Measurements from ENCODE around the gene NDUFAF5.
"Not testable (repeated sequence)": the region's sequence is repeated elsewhere in the genome, so short reads cannot be mapped to it uniquely, and the experiment has no call there.

Gene NDUFAF5

DNA sequence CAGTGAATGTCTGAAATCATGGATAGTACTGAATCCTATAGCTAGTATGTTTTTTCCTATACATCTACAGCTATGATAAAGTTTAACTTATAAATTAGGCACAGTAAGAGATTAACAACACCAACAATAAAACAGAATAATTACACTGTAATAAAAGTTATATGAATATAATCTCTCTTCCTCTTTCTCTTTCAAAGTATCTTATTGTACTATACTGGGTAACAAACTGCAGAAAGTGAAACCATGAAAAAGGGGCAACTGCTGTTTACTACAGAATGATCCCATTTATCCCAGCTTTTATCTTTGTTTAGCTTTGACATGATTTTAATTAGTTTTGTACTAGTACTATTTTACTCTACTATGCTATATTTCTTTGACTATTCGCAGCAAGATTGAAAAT lies 25.9 kb upstream of the NDUFAF5 start:
- TF ChIP-seq, protein P1, sequence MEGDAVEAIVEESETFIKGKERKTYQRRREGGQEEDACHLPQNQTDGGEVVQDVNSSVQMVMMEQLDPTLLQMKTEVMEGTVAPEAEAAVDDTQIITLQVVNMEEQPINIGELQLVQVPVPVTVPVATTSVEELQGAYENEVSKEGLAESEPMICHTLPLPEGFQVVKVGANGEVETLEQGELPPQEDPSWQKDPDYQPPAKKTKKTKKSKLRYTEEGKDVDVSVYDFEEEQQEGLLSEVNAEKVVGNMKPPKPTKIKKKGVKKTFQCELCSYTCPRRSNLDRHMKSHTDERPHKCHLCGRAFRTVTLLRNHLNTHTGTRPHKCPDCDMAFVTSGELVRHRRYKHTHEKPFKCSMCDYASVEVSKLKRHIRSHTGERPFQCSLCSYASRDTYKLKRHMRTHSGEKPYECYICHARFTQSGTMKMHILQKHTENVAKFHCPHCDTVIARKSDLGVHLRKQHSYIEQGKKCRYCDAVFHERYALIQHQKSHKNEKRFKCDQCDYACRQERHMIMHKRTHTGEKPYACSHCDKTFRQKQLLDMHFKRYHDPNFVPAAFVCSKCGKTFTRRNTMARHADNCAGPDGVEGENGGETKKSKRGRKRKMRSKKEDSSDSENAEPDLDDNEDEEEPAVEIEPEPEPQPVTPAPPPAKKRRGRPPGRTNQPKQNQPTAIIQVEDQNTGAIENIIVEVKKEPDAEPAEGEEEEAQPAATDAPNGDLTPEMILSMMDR (IDR thresholded peaks at IDR 0.05; ENCODE audit: borderline replicate concordance, control extremely low read depth, extremely low read depth, insufficient read depth, missing control alignments): no peak
- no peak for DNase-seq (ENCODE audit: low spot score)
- in situ Hi-C loops (cut with MboI; ENCODE audit: low sequenced_read_pairs, unreplicated experiment): no loop called here

GRCh38 chr20:13760451-13760946 lies 24.3 kb upstream of the NDUFAF5 start:
- in situ Hi-C loops (cut with MboI; ENCODE audit: low sequenced_read_pairs, unreplicated experiment); DNase-seq (ENCODE audit: low spot score): not testable (repeated sequence)

DNA sequence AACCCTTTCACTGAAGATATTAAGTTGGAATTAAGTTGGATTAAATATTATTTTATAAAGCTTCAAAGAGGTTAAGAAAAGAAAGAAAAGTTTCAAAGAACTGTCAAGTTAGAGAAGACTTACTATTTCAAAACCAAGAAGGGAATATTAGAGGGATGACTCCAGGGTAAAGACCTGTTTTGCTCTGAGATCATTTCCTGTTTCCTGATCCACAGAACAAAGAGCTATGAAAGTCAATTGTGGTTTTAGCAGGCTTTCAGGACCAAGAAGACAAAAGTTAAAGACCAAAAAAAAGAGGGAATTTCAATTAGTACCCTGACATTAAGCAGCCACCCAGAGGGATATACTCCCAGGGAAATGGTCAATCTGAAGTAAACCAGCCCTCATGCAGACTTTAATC lies 19.5 kb upstream of the NDUFAF5 start:
- TF ChIP-seq, protein P1 (IDR thresholded peaks at IDR 0.05; ENCODE audit: borderline replicate concordance, control extremely low read depth, extremely low read depth, insufficient read depth, missing control alignments): no peak
- no peak for DNase-seq (ENCODE audit: low spot score)
- in situ Hi-C loops (cut with MboI; ENCODE audit: low sequenced_read_pairs, unreplicated experiment): no loop called here

- in situ Hi-C loops (cut with MboI; ENCODE audit: low sequenced_read_pairs, unreplicated experiment): no loop called here
- DNase-seq (ENCODE audit: low spot score): no peak
- TF ChIP-seq, protein P1 (IDR thresholded peaks at IDR 0.05; ENCODE audit: borderline replicate concordance, control extremely low read depth, extremely low read depth, insufficient read depth, missing control alignments): no peak
Observed at GRCh38 chr20:13765868-13766416, 18.9 kb upstream of the NDUFAF5 start.

DNA sequence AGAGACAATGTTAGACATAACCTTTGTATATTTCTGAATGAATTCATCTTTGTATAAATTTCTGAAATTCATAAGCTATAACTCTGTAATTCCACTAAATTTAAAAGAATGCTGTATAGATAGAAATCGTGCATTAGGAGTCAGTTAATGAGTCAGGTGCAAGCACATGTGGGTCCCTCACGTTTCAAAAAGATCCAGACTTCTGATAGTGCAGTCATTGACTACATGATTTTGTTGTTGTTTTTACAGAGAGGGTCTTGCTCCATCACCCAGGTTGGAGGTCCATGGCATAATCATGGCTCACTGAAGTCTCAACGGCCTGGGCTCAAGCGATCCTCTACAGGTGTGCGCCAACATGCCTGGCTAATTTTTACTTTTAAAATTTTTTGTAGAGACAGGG lies 14.7 kb upstream of the NDUFAF5 start:
- in situ Hi-C loops (cut with MboI; ENCODE audit: low sequenced_read_pairs, unreplicated experiment): loop anchor here (10.0 kb wide), 1 partner anchor 305 kb away; no protein-coding TSS in a partner anchor
- DNase-seq (ENCODE audit: low spot score): no peak

GRCh38 chr20:13771853-13772453 lies 12.9 kb upstream of the NDUFAF5 start:
- TF ChIP-seq, protein P1 (IDR thresholded peaks at IDR 0.05; ENCODE audit: borderline replicate concordance, control extremely low read depth, extremely low read depth, insufficient read depth, missing control alignments): peak; percentile 10
- DNase-seq (ENCODE audit: low spot score): peak; percentile 35
- in situ Hi-C loops (cut with MboI; ENCODE audit: low sequenced_read_pairs, unreplicated experiment): loop anchor here (10.0 kb wide), 1 partner anchor 307 kb away; no protein-coding TSS in a partner anchor

More for the DNA sequence above, 14.7 kb upstream of the NDUFAF5 start:
- TF ChIP-seq, protein P1 (IDR thresholded peaks at IDR 0.05; ENCODE audit: borderline replicate concordance, control extremely low read depth, extremely low read depth, insufficient read depth, missing control alignments): no peak

GRCh38 chr20:13772529-13772928 lies 12.3 kb upstream of the NDUFAF5 start:
- TF ChIP-seq, protein P1 (IDR thresholded peaks at IDR 0.05; ENCODE audit: borderline replicate concordance, control extremely low read depth, extremely low read depth, insufficient read depth, missing control alignments): no peak
- in situ Hi-C loops (cut with MboI; ENCODE audit: low sequenced_read_pairs, unreplicated experiment): loop anchor here (10.0 kb wide), 1 partner anchor 308 kb away; no protein-coding TSS in a partner anchor
- no peak for DNase-seq (ENCODE audit: low spot score)

Measured in GM13976 (cell line).